Measurements from ENCODE around the gene BEGAIN.

DNA sequence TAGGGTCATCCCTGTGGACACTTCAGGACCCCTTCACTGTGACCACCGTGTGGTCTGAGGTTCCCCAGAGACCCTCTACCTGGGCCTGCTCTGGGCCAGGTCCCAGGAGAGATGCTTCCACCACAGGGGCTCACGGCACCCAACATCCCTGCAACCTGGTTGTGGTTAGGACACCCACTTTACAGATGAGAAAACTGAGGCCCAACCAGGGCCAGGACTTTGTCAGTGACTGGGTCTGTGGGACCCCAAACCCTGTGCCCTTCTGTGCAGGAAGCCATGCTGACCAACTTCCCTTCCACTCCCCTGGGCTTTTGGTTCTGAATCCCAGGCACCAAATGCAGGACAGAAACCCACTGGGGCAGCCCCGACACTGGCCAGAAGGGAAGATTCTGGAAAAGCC, 21.6 kb downstream of the BEGAIN start:
- TF ChIP-seq POLR2A (IDR thresholded peaks at IDR 0.05) (no peak), EP300 (IDR thresholded peaks at IDR 0.05) (no peak)
- TF ChIP-seq, protein P1, sequence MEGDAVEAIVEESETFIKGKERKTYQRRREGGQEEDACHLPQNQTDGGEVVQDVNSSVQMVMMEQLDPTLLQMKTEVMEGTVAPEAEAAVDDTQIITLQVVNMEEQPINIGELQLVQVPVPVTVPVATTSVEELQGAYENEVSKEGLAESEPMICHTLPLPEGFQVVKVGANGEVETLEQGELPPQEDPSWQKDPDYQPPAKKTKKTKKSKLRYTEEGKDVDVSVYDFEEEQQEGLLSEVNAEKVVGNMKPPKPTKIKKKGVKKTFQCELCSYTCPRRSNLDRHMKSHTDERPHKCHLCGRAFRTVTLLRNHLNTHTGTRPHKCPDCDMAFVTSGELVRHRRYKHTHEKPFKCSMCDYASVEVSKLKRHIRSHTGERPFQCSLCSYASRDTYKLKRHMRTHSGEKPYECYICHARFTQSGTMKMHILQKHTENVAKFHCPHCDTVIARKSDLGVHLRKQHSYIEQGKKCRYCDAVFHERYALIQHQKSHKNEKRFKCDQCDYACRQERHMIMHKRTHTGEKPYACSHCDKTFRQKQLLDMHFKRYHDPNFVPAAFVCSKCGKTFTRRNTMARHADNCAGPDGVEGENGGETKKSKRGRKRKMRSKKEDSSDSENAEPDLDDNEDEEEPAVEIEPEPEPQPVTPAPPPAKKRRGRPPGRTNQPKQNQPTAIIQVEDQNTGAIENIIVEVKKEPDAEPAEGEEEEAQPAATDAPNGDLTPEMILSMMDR (IDR thresholded peaks at IDR 0.05), result no peak

Data from ovary (tissue), 3 donors.